Fibroblast of lung (primary cell): ENCODE measurements around the gene PLSCR2. TPM values are rescaled to one million over a fixed set of nuclear protein-coding genes. Genes with fewer than 3 reads are reported as not detected.

Source experiments
- DNase-seq, 2 donors: peaks; one replicate each; pipeline versions ENCODE4 v3.0.0 to v3.0.0-alpha.2; 2010; ENCODE audit warnings: low read depth in 2 of 2
- H2AFZ ChIP-seq: 2 replicates; pipeline ENCODE4 v1.5.1; 2012; ENCODE audit warnings: low read length, control low read depth, inconsistent platforms
- H3K27ac ChIP-seq: 2 replicates; pipeline ENCODE4 v1.5.1; 2011; ENCODE audit warnings: low read length, control low read depth; ENCODE audit not compliant: insufficient read depth
- H3K27me3 ChIP-seq: 2 replicates; pipeline ENCODE4 v1.5.1; 2011; ENCODE audit warnings: mild to moderate bottlenecking, low read length; ENCODE audit not compliant: control insufficient read depth, insufficient read depth
- H3K36me3 ChIP-seq: 2 replicates; pipeline ENCODE4 v1.5.1; 2011; ENCODE audit warnings: low read length; ENCODE audit not compliant: control insufficient read depth, insufficient read depth
- H3K4me1 ChIP-seq: 2 replicates; pipeline ENCODE4 v1.5.1; 2011; ENCODE audit warnings: low read length; ENCODE audit not compliant: control insufficient read depth, insufficient read depth; ENCODE audit errors: extremely low read depth
- H3K4me2 ChIP-seq: 2 replicates; pipeline ENCODE4 v1.5.1; 2011; ENCODE audit warnings: low read length, control low read depth; ENCODE audit not compliant: insufficient read depth; ENCODE audit errors: extremely low read depth
- H3K4me3 ChIP-seq, 4 experiments: fragments of 200-600 bp in 1 of 4; sonication (generic) in 1 of 4; replicated peaks in 1 of 4; 2 replicates each; pipeline ENCODE4 v1.5.1; 2011 to 2016; ENCODE audit warnings: low read length in 4 of 4, low read depth in 3 of 4, mild to moderate bottlenecking in 3 of 4, control low read depth in 2 of 4, inconsistent platforms in 1 of 4, mixed read lengths in 1 of 4; ENCODE audit not compliant: insufficient read depth in 1 of 4; ENCODE audit errors: control extremely low read depth in 1 of 4
- H3K79me2 ChIP-seq: 2 replicates; pipeline ENCODE4 v1.5.1; 2012; ENCODE audit warnings: mild to moderate bottlenecking, low read length, inconsistent platforms; ENCODE audit not compliant: control insufficient read depth, insufficient read depth
- H3K9ac ChIP-seq: 2 replicates; pipeline ENCODE4 v1.5.1; 2011; ENCODE audit warnings: mild to moderate bottlenecking, low read length, control low read depth; ENCODE audit not compliant: insufficient read depth
- H3K9me3 ChIP-seq: 2 replicates; pipeline ENCODE4 v1.5.1; 2012; ENCODE audit warnings: low read depth, low read length; ENCODE audit not compliant: control insufficient read depth, insufficient read depth
- H4K20me1 ChIP-seq: 2 replicates; pipeline ENCODE4 v1.5.1; 2011; ENCODE audit warnings: low read length; ENCODE audit not compliant: control insufficient read depth, insufficient read depth; ENCODE audit errors: extremely low read depth
- EZH2 ChIP-seq: IDR thresholded peaks from 2 replicates; pipeline ENCODE4 v1.5.1; 2012; ENCODE audit warnings: low read length, control low read depth, mild to moderate bottlenecking; ENCODE audit errors: missing control alignments
- polyA plus RNA-seq, 2 donors: library from polyadenylated mRNA; depleted of rRNA in 1 of 2; stranded (reverse) in 1 of 2; unstranded in 1 of 2; fragments of >200 nt; gene quantifications; 2 replicates each; pipeline ENCODE4 v1.2.1, GENCODE V29; 2011 to 2012; ENCODE audit warnings: missing spikeins in 1 of 2
- total RNA-seq: library from RNA; depleted of rRNA; stranded (reverse); fragments of >200 nt; gene quantifications from 2 replicates; pipeline ENCODE4 v1.2.1, GENCODE V29; 2014
- TF ChIP-seq, protein P1 (sequence below), 2 donors: IDR thresholded peaks in 1 of 2; conservative IDR thresholded peaks in 1 of 2; 1 replicate in 1 of 2; 2 replicates in 1 of 2; pipeline ENCODE4 v1.5.1; 2011 to 2012; ENCODE audit warnings: low read length in 2 of 2, control low read depth in 1 of 2, inconsistent platforms in 1 of 2, low read depth in 1 of 2, mild to moderate bottlenecking in 1 of 2

PLSCR2 gene
- total and polyA plus RNA-seq, 2 donors (not counting 1 experiment from before 2014, with no cell fraction given): 0.17 TPM; not detected in 1

DNA sequence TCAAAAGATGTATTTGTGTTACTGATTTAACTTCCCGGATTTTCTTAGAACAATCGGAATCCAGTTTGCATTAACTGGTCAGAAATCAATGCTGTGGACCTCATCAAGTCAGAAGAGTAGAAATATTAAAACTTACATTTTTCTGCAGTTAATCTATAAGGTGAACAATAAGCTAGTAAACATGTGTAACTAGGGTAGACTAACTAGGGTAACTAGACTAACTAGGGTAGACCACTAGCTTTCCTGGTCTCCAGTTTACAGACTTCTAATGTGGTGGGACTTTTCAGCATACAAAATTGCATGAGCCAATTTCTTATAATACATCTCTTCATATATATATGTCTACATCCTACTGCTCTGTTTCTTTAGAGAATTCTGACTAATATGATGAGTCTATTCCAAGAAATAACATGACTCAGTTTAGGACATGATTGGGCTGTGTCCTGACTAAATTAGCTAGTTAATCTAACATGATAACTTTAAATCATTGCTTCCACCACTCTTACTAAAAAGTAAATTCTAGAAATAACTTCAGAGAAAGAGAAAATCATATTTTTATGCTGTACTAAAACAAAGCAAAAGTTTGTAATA, 5.3 kb downstream of the PLSCR2 start:
- no peak overlapping the region for H3K4me2 ChIP-seq
- peaks cover 11% of the 10 kb centered on the region for H3K4me1 ChIP-seq
- TF ChIP-seq EZH2: no peak
- TF ChIP-seq, protein P1, sequence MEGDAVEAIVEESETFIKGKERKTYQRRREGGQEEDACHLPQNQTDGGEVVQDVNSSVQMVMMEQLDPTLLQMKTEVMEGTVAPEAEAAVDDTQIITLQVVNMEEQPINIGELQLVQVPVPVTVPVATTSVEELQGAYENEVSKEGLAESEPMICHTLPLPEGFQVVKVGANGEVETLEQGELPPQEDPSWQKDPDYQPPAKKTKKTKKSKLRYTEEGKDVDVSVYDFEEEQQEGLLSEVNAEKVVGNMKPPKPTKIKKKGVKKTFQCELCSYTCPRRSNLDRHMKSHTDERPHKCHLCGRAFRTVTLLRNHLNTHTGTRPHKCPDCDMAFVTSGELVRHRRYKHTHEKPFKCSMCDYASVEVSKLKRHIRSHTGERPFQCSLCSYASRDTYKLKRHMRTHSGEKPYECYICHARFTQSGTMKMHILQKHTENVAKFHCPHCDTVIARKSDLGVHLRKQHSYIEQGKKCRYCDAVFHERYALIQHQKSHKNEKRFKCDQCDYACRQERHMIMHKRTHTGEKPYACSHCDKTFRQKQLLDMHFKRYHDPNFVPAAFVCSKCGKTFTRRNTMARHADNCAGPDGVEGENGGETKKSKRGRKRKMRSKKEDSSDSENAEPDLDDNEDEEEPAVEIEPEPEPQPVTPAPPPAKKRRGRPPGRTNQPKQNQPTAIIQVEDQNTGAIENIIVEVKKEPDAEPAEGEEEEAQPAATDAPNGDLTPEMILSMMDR (conservative IDR thresholded peaks at IDR 0.05 in 1 of 2, IDR thresholded peaks at IDR 0.05 in 1 of 2; ENCODE audit: low read depth in 1 of 2, low read length in 2 of 2): no peak
- peak; percentile 59 to 71 for DNase-seq
- no peak overlapping the region for H3K27ac ChIP-seq
- no peaks in the 10 kb centered on the region for H4K20me1 ChIP-seq
- H2AFZ ChIP-seq: no peak overlapping the region
- H3K4me3 ChIP-seq: no peak overlapping the region
- H3K36me3 ChIP-seq: no peaks in the 10 kb centered on the region
- H3K79me2 ChIP-seq: no peaks in the 10 kb centered on the region
- no peaks in the 10 kb centered on the region for H3K9me3 ChIP-seq
- no peak overlapping the region for H3K9ac ChIP-seq
- no peaks in the 10 kb centered on the region for H3K27me3 ChIP-seq

DNA sequence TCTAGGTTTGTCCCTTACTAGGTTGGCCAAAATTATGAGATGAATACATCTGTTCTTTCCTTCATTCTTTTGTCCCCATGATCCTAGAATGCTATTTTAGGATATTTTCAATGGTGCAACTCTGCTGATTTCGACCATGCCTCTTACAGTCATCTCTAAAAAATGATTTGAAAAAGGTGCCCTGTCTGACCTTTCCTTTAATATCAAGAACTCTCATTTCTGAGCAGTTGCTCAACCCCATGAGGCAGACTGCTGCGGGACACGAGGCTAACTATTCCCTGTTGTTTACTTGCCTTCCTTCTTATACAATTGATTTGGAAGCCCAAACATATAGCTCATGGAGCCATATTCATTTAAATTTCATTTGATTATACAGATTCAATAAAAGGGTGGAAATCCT, 14.6 kb downstream of the PLSCR2 start:
- Histone ChIP-seq H3K79me2 (no peaks in the 10 kb centered on the region), H3K27ac (no peak overlapping the region), H3K4me2 (no peak overlapping the region), H3K4me1 (no peaks in the 10 kb centered on the region), H3K36me3 (no peaks in the 10 kb centered on the region), H3K9me3 (no peaks in the 10 kb centered on the region), H3K27me3 (no peaks in the 10 kb centered on the region), H2AFZ (no peak overlapping the region), H4K20me1 (no peaks in the 10 kb centered on the region), H3K4me3 (no peak overlapping the region), H3K9ac (no peak overlapping the region)
- DNase-seq: no peak
- TF ChIP-seq EZH2: no peak
- TF ChIP-seq, protein P1 (conservative IDR thresholded peaks at IDR 0.05 in 1 of 2, IDR thresholded peaks at IDR 0.05 in 1 of 2; ENCODE audit: low read depth in 1 of 2, low read length in 2 of 2): no peak

DNA sequence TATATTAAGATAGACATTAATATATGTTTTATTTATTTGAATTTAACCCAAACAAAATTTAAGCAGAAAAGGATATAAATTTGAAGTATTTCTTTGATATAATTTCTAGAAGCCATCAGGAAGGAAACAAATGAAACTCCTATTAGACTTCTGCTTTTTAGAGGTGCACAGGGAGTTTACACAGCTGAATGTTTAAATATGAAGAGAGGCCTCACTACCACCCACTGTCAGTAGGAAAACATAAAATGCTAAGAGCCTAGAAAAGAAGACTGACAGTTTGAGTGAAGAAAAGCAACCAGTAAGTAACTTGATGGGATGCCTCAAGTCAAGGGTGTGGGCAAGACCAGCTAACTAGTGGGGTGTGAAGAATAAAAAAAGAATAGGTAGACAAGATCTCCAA, 19.7 kb downstream of the PLSCR2 start:
- no peak overlapping the region for H3K27ac ChIP-seq
- no peak for TF ChIP-seq EZH2
- TF ChIP-seq, protein P1 (conservative IDR thresholded peaks at IDR 0.05 in 1 of 2, IDR thresholded peaks at IDR 0.05 in 1 of 2; ENCODE audit: low read depth in 1 of 2, low read length in 2 of 2): no peak
- H4K20me1 ChIP-seq: no peaks in the 10 kb centered on the region
- H3K4me1 ChIP-seq: no peaks in the 10 kb centered on the region
- H3K9me3 ChIP-seq: no peaks in the 10 kb centered on the region
- DNase-seq: no peak
- no peaks in the 10 kb centered on the region for H3K79me2 ChIP-seq
- no peak overlapping the region for H3K4me2 ChIP-seq
- H3K36me3 ChIP-seq: no peaks in the 10 kb centered on the region
- H3K4me3 ChIP-seq: no peak overlapping the region
- no peak overlapping the region for H2AFZ ChIP-seq
- H3K27me3 ChIP-seq: no peaks in the 10 kb centered on the region
- no peak overlapping the region for H3K9ac ChIP-seq
